Measurements from ENCODE around the gene SUGP2.

SUGP2 gene

GRCh38 chr19:18969931-18970659 lies 63.2 kb downstream of the SUGP2 start:
- TF ChIP-seq CTCF (IDR thresholded peaks at IDR 0.05; ENCODE audit: borderline replicate concordance, insufficient read depth, low read depth, low read length) = no peak
- no peak overlapping the region for H3K4me3 ChIP-seq (ENCODE audit: low read depth, low read length)

GRCh38 chr19:18967358-18968146 lies 65.8 kb downstream of the SUGP2 start:
- no peak for TF ChIP-seq CTCF (IDR thresholded peaks at IDR 0.05; ENCODE audit: borderline replicate concordance, insufficient read depth, low read depth, low read length)
- H3K4me3 ChIP-seq (ENCODE audit: low read depth, low read length) = no peak overlapping the region

- TF ChIP-seq CTCF (IDR thresholded peaks at IDR 0.05; ENCODE audit: borderline replicate concordance, insufficient read depth, low read depth, low read length) = no peak
- no peak overlapping the region for H3K4me3 ChIP-seq (ENCODE audit: low read depth, low read length)
Measured at GRCh38 chr19:18966307-18966706, 67.0 kb downstream of the SUGP2 start.

GRCh38 chr19:18964121-18964520 lies 69.2 kb downstream of the SUGP2 start:
- no peak for TF ChIP-seq CTCF (IDR thresholded peaks at IDR 0.05; ENCODE audit: borderline replicate concordance, insufficient read depth, low read depth, low read length)
- no peak overlapping the region for H3K4me3 ChIP-seq (ENCODE audit: low read depth, low read length)

GRCh38 chr19:18961767-18962620 lies 71.3 kb downstream of the SUGP2 start:
- H3K4me3 ChIP-seq (ENCODE audit: low read depth, low read length) = no peak overlapping the region
- TF ChIP-seq CTCF (IDR thresholded peaks at IDR 0.05; ENCODE audit: borderline replicate concordance, insufficient read depth, low read depth, low read length) = no peak

- H3K4me3 ChIP-seq (ENCODE audit: low read depth, low read length) = no peak overlapping the region
- no peak for TF ChIP-seq CTCF (IDR thresholded peaks at IDR 0.05; ENCODE audit: borderline replicate concordance, insufficient read depth, low read depth, low read length)
Measured at GRCh38 chr19:18960370-18960769, 72.9 kb downstream of the SUGP2 start.
